ENCODE measurements around the gene DIMT1.

DIMT1 gene

DNA sequence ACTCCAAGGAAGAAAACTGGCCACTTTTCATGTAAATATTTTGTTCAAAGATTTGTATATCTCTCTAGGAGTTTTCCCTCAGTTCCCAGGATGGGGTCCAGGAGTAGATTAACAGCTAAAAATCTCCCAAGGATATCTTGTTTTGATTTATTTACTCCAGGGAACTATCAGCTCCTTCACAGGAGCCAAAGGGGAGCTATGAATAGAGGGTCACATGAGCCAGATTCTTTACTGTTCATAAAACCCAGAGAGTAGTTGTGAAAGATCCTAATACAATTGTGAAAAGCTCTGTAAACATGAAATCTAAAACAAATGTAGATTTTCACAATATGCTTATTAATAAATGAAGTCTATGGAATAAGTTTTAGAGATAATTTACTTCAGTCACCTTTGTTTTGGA is 16.9 kb downstream of the DIMT1 start:
- TF ChIP-seq, protein P1, sequence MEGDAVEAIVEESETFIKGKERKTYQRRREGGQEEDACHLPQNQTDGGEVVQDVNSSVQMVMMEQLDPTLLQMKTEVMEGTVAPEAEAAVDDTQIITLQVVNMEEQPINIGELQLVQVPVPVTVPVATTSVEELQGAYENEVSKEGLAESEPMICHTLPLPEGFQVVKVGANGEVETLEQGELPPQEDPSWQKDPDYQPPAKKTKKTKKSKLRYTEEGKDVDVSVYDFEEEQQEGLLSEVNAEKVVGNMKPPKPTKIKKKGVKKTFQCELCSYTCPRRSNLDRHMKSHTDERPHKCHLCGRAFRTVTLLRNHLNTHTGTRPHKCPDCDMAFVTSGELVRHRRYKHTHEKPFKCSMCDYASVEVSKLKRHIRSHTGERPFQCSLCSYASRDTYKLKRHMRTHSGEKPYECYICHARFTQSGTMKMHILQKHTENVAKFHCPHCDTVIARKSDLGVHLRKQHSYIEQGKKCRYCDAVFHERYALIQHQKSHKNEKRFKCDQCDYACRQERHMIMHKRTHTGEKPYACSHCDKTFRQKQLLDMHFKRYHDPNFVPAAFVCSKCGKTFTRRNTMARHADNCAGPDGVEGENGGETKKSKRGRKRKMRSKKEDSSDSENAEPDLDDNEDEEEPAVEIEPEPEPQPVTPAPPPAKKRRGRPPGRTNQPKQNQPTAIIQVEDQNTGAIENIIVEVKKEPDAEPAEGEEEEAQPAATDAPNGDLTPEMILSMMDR (IDR thresholded peaks at IDR 0.05; ENCODE audit: insufficient read depth, missing control alignments): no peak
- DNase-seq (ENCODE audit: insufficient read length, low spot score) (no peak), FAIRE-seq (no peak)

DNA sequence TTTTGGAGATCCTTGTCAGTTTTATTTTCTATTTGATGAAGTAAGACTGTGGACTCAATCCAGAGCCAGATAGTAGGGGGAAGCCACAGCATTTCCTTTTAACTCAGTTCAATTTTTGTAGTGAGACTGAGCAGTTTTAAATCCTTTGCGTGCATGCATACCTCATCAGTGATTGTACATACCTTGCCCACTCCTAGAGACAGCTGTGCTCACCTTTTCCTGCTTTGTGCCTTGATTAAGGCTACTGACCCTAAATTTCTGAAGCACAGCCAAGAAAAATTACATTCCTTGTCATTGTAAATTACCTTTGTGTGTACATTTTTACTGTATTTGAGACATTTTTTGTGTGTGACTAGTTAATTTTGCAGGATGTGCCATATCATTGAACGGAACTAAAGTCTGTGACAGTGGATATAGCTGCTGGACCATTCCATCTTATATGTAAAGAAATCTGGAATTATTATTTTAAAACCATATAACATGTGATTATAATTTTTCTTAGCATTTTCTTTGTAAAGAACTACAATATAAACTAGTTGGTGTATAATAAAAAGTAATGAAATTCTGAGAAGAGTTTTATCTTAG is 17.8 kb downstream of the DIMT1 start:
- DNase-seq (ENCODE audit: insufficient read length, low spot score) (no peak), FAIRE-seq (no peak)
- TF ChIP-seq, protein P1 (IDR thresholded peaks at IDR 0.05; ENCODE audit: insufficient read depth, missing control alignments): no peak

DNA sequence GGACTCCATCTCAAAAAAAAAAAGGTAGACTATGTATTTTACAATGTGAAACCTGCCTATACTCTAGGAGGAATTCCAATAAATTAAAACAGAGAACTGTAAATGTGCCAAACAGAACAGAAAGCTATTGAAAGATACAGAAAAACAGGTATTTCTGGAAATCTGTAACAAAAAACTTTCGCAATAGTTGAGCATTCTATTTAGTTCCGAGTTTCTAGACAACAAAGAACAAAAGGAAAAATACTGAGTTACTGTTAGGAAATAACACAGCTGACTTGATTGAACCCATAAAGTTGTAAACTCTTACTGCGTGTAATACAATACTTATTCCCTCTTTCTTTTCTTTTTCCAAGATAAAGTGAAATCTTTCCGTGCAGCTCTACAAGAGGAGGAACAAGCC is 18.6 kb downstream of the DIMT1 start:
- DNase-seq (ENCODE audit: insufficient read length, low spot score) (no peak), FAIRE-seq (no peak)

DNA sequence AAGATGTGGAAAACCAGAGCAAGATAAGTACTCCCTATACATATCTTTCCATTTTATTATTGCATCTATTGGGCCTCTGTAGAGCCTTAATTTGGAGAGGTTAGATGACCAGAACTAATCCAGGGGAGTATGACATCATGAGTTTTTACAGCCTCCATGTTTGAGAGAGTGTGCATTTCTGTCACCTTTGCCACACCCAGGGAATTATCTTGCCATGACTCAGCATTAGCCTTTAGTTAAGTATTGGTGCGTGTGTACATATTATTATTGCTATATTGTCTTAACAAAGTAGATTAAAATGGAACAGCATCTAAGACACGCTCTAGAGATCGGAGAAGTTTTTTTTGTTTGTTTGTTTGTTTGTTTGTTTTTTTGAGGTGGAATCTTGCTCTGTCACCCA is 27.6 kb downstream of the DIMT1 start:
- TF ChIP-seq, protein P1 (IDR thresholded peaks at IDR 0.05; ENCODE audit: insufficient read depth, missing control alignments): no peak
- FAIRE-seq (no peak), DNase-seq (ENCODE audit: insufficient read length, low spot score) (no peak)

More for the DNA sequence above, 18.6 kb downstream of the DIMT1 start:
- TF ChIP-seq, protein P1 (IDR thresholded peaks at IDR 0.05; ENCODE audit: insufficient read depth, missing control alignments): no peak

DNA sequence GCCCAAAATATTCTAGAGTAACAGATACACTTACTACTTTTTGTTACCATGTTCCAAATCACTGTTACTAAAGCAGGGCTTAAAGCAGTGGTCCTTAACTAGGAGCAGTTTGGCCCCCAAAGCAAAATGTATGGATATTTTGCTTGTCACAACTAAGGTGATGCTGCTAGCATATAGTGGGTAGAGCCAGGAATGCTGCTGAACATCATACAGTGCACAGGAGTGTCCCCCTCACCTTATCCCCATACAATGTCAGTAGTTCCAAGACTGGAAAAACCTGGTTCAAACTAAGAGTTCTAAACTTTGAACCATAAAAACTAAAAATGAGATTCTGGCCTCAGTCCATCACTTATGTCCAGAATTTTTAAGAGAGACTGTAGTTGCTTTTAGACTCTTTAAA is 28.1 kb downstream of the DIMT1 start:
- no peak for DNase-seq (ENCODE audit: insufficient read length, low spot score)
- TF ChIP-seq, protein P1 (IDR thresholded peaks at IDR 0.05; ENCODE audit: insufficient read depth, missing control alignments): no peak
- no peak for FAIRE-seq

DNA sequence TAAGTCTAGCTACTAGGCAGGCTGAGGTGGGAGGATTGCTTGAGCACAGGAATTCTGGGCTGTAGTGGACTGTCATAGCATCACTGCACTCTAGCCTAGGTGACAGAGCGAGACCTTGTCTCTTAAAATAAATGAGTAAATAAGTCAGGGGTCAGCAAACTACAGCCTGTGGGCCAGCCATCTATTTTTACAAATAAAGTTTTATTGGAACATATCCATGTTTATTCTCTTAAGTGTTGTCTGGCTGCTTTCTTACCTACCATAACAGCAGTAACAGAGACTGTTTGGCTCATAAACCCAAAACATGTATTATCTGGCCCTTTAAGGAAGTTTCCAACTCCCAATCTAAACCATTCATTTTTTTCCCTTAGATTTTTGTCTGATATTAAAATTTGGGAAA is 29.6 kb downstream of the DIMT1 start:
- no peak for DNase-seq (ENCODE audit: insufficient read length, low spot score)
- TF ChIP-seq, protein P1 (IDR thresholded peaks at IDR 0.05; ENCODE audit: insufficient read depth, missing control alignments): no peak
- FAIRE-seq: no peak

DNA sequence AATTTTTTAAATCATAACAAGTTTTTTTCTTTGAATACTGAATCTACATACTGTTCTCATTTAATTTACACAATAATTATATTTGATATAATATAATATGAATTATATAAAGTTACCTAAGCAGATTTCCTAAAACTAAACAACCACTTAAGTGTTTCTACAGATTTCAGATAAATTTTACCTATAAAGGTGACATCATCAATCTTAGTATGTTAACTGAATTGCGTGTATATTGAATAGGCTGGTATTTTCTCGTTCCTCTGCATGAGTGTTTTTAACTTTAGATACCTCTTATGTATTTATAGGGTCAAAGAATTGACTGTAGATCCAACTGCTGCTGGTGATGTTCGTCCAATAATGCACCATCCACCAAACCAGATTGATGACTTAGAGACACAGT is 30.3 kb downstream of the DIMT1 start:
- no peak for DNase-seq (ENCODE audit: insufficient read length, low spot score)
- TF ChIP-seq, protein P1 (IDR thresholded peaks at IDR 0.05; ENCODE audit: insufficient read depth, missing control alignments): no peak
- no peak for FAIRE-seq

Data from D721Med (cell line).